Cardiac muscle cell (in vitro differentiated cells and primary cell): Measurements from ENCODE around the gene HCN2. TPM values are rescaled to one million over a fixed set of nuclear protein-coding genes. Genes with fewer than 3 reads are reported as not detected.

ENCODE experiments used
- DNase-seq, 2 donors: peaks; one replicate each; pipeline versions ENCODE4 v3.0.0 to v3.0.0-alpha.2; 2010 to 2017; ENCODE audit warnings: low read depth in 1 of 2, low spot score in 1 of 2
- H3K27ac ChIP-seq: fragments of 200-600 bp; sonication (generic); 2 replicates; pipeline ENCODE4 v1.5.1; 2016
- H3K27me3 ChIP-seq: fragments of 200-600 bp; sonication (generic); 2 replicates; pipeline ENCODE4 v1.6.0; 2016; ENCODE audit warnings: control low read depth
- H3K36me3 ChIP-seq: fragments of 200-600 bp; sonication (generic); 2 replicates; pipeline ENCODE4 v1.5.1; 2016; ENCODE audit warnings: control low read depth
- H3K4me1 ChIP-seq: fragments of 200-600 bp; sonication (generic); 2 replicates; pipeline ENCODE4 v1.8.1; 2017; ENCODE audit warnings: low read depth, mild to moderate bottlenecking, mixed run types
- H3K4me3 ChIP-seq: fragments of 200-600 bp; sonication (generic); 2 replicates; pipeline ENCODE4 v1.5.1; 2016; ENCODE audit warnings: mild to moderate bottlenecking
- H3K9me3 ChIP-seq: fragments of 200-600 bp; sonication (generic); 2 replicates; pipeline ENCODE4 v1.5.1; 2017; ENCODE audit warnings: low read depth, mild to moderate bottlenecking, control low read depth
- polyA plus RNA-seq: library from polyadenylated mRNA; unstranded; fragments of >200 nt; fragmentation: Nextera tagmentation; extraction: Ambion mirVana; gene quantifications from 2 replicates; pipeline ENCODE4 v1.2.1, GENCODE V29; 2016
- total RNA-seq: library from RNA; depleted of rRNA; stranded (reverse); fragments of >200 nt; gene quantifications from 2 replicates; pipeline ENCODE4 v1.2.3, GENCODE V29; 2016
- TF ChIP-seq, protein P1 (sequence below): IDR thresholded peaks from 2 replicates; pipeline ENCODE4 v1.5.1; 2012; ENCODE audit warnings: low read depth, mild to moderate bottlenecking, low read length

The HCN2 gene
- total and polyA plus RNA-seq, 2 experiments from 2014 or later: 0.46 to 1.0 TPM

DNA sequence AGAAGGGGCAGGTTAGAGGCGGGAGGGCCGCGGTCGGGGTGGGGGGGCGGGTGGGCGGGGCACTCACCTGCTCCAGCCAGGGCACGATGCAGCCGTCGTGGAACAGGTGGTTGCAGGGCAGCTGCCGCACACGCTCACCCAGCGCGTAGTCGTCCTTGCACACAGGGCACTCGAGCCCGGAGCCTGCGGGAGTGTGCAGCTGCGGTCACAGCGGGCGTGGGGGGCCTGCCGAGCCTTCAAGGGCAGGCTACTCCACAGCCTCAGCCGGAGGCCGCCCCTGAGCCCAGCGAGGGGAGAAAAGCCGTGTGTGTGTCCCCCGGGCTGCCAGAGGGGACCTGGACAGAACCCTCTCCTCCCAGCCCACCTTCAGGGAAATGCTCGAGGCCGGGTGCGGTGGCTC is 58.6 kb downstream of the HCN2 start:
- TF ChIP-seq, protein P1, sequence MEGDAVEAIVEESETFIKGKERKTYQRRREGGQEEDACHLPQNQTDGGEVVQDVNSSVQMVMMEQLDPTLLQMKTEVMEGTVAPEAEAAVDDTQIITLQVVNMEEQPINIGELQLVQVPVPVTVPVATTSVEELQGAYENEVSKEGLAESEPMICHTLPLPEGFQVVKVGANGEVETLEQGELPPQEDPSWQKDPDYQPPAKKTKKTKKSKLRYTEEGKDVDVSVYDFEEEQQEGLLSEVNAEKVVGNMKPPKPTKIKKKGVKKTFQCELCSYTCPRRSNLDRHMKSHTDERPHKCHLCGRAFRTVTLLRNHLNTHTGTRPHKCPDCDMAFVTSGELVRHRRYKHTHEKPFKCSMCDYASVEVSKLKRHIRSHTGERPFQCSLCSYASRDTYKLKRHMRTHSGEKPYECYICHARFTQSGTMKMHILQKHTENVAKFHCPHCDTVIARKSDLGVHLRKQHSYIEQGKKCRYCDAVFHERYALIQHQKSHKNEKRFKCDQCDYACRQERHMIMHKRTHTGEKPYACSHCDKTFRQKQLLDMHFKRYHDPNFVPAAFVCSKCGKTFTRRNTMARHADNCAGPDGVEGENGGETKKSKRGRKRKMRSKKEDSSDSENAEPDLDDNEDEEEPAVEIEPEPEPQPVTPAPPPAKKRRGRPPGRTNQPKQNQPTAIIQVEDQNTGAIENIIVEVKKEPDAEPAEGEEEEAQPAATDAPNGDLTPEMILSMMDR: no peak
- Histone ChIP-seq H3K27ac (no peak overlapping the region), H3K36me3 (peaks cover 28% of the 10 kb centered on the region), H3K27me3 (no peaks in the 10 kb centered on the region), H3K4me3 (no peak overlapping the region), H3K4me1 (no peaks in the 10 kb centered on the region), H3K9me3 (no peaks in the 10 kb centered on the region)
- DNase-seq: no peak

DNA sequence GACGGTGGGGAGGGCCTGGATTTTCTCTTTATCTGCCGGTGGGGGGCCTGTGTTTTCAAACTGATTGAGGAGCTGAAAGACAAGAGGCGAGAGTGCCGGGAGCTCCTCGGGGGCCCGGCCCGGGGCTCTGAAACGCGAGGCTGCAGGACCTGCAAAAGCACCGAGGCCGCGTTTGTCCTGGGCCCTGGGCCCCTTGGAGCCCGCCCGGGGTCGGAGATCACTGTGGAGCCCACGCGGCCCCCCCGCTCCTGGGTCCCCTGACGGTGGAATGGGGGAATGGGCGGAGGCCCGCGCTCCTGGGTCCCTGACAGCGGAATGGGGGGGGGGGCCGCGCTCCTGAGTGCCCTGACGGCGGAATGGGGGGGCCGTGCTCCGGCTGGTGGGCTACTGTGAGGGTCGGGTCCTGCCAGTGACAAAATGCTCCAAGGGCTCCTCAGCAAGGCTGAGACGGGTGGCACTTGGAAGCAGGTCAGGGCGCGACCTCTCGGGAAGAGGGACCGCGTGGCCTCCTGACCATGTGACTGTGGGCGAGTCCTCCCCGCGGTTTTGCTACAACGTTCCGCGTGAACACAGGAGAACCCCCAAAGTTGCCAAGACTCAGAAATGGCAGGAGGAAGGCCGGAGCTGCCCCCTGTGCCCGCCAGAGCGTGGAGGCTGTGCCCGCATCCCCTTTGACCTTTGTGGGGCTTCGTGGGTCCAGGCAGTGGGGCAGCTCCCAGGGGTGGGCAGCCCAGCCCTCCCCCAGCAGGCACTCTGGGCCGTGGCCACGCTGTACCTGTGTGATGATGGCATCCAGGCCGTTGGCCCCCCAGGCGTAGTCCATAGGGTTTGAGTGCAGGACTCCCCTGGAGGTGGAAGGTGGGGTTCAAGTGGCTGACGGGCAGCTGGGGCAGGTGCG is 59.5 kb downstream of the HCN2 start:
- no peak for DNase-seq
- no peaks in the 10 kb centered on the region for H3K4me1 ChIP-seq
- H3K36me3 ChIP-seq: peaks cover 28% of the 10 kb centered on the region
- H3K27ac ChIP-seq: no peak overlapping the region
- no peaks in the 10 kb centered on the region for H3K9me3 ChIP-seq
- H3K27me3 ChIP-seq: no peaks in the 10 kb centered on the region
- TF ChIP-seq, protein P1: no peak
- H3K4me3 ChIP-seq: no peak overlapping the region

DNA sequence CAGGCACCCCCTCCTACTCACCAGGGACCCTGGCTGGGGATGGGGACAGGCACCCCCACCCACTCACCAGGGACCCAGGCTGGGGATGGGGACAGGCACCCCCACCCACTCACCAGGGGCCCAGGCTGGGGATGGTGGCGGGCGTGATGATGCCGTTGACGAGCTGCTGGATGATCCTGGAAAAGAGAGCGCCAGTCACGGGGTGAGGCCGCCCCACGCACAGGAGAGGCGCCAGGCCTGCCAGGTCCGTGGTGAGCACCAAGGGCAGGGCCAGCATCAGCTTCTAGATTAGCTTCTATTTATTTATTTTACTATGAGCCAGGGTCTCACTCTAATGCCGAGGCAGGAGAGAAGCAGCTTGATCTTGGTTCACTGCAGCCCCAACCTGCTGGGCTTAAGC is 60.4 kb downstream of the HCN2 start:
- TF ChIP-seq, protein P1: no peak

DNA sequence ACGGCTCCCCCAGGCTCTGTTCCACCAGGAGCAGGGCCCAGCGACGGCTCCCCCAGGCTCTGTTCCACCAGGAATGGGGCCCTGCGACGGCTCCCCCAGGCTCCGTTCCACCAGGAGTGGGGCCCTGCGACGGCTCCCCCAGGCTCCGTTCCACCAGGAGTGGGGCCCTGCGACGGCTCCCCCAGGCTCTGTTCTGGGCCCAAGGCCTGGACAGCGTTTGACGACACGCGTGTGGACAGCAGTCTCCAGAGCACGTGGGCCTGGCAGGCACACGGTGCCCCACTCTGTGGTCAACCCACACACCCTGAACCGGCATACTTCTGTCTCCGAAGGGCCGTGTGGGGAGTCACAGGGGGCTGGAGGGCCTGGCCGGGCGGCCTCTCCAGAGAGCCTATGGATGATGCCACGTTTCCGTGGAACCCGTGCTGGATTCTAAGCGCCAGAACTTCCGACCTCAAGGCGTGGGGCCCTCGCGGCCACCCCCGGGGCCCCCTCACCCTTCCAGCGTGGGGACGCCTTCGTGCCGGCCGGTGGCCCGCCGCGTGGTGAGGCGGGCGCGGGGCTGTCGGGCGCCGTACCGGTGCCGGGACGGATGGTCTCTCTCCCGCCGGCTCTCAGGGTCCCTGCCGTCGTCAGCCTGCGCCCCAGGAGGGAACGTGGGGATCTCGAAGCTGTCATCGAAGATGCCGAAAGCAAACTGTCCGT is 61.6 kb downstream of the HCN2 start:
- Histone ChIP-seq H3K4me3 (no peak overlapping the region), H3K36me3 (peaks cover 28% of the 10 kb centered on the region)

More for the DNA sequence above, 60.4 kb downstream of the HCN2 start:
- H3K4me1 ChIP-seq: no peaks in the 10 kb centered on the region
- no peaks in the 10 kb centered on the region for H3K9me3 ChIP-seq
- no peak for DNase-seq
- H3K36me3 ChIP-seq: peaks cover 28% of the 10 kb centered on the region
- H3K27me3 ChIP-seq: no peaks in the 10 kb centered on the region
- H3K4me3 ChIP-seq: no peak overlapping the region
- no peak overlapping the region for H3K27ac ChIP-seq

DNA sequence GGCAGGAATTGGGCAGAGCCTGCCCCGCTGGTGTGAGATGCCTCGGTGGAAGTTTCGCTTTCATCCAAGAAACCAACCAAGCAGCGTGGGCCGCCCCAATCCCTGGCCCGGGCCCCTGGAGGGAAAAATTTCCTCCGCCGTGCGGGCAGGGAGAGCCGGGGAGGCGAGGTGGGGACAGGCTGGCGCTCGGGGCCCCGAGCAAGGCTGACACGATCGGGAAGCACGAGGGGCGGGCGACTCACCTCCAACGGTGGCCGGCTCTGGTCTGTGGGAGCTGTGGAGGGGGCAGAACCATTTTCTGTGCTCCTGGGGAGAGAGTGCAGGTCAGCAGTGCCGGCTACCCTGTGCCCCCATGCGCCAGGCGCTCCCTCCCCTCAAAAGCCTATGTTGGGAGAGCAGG is 62.3 kb downstream of the HCN2 start:
- no peaks in the 10 kb centered on the region for H3K9me3 ChIP-seq
- no peaks in the 10 kb centered on the region for H3K27me3 ChIP-seq
- DNase-seq: no peak
- H3K4me3 ChIP-seq: no peak overlapping the region
- no peaks in the 10 kb centered on the region for H3K4me1 ChIP-seq
- H3K27ac ChIP-seq: no peak overlapping the region
- TF ChIP-seq, protein P1: no peak
- peaks cover 26% of the 10 kb centered on the region for H3K36me3 ChIP-seq

More for the DNA sequence above, 61.6 kb downstream of the HCN2 start:
- Histone ChIP-seq H3K9me3 (no peaks in the 10 kb centered on the region), H3K4me1 (no peaks in the 10 kb centered on the region), H3K27me3 (no peaks in the 10 kb centered on the region), H3K27ac (no peak overlapping the region)
- TF ChIP-seq, protein P1: no peak
- DNase-seq: no peak
